Effector CD8-positive, alpha-beta T cell (primary cell): ENCODE measurements around the gene CENATAC.
"Not testable (repeated sequence)": the region's sequence is repeated elsewhere in the genome, so short reads cannot be mapped to it uniquely, and the experiment has no call there.

ENCODE experiments used
- DNase-seq: peaks from one replicate; lab custom pipeline; 2025; lab: John Stamatoyannopoulos, UW

CENATAC gene

GRCh38 chr11:118996926-118997626 lies 862 bp upstream of the CENATAC start:
- DNase-seq, result no peak

- no peak for DNase-seq
These were observed 415 bp downstream of the CENATAC start for GRCh38 chr11:118998388-118998717.

- DNase-seq, result no peak
These were observed 884 bp downstream of the CENATAC start for GRCh38 chr11:118998822-118999221.

GRCh38 chr11:119000906-119001305 lies 3.0 kb downstream of the CENATAC start:
- no peak for DNase-seq

- no peak for DNase-seq
These were observed 8.7 kb downstream of the CENATAC start for GRCh38 chr11:119006656-119007055.

GRCh38 chr11:119011476-119012053 lies 13.6 kb downstream of the CENATAC start:
- DNase-seq, result no peak

GRCh38 chr11:119012629-119013170 lies 14.8 kb downstream of the CENATAC start:
- no peak for DNase-seq

GRCh38 chr11:119014209-119014924 lies 16.4 kb downstream of the CENATAC start:
- no peak for DNase-seq

- no peak for DNase-seq
These were observed 17.2 kb downstream of the CENATAC start for GRCh38 chr11:119015054-119015611.

- no peak for DNase-seq
These were observed 18.5 kb downstream of the CENATAC start for GRCh38 chr11:119016216-119017009.

- DNase-seq, result not testable (repeated sequence)
These were observed 19.4 kb downstream of the CENATAC start for GRCh38 chr11:119017377-119017776.

GRCh38 chr11:119018074-119018938 lies 20.4 kb downstream of the CENATAC start, which contains the start of the genes RPS25 and TRAPPC4:
TSS of gene RPS25 (minus strand) at chr11:119018343. CDS start at chr11:119018284, 59 bp downstream.
TSS of gene TRAPPC4 (plus strand) at chr11:119018766. CDS start at chr11:119018796, 30 bp downstream.
- DNase-seq, result peak; percentile 91

- DNase-seq, result no peak
These were observed 22.1 kb downstream of the CENATAC start for GRCh38 chr11:119019996-119020395.

GRCh38 chr11:119021631-119022030 lies 23.7 kb downstream of the CENATAC start:
- DNase-seq, result no peak

- no peak for DNase-seq
These were observed 25.8 kb downstream of the CENATAC start for GRCh38 chr11:119023741-119024140.

GRCh38 chr11:119024430-119025098 lies 26.6 kb downstream of the CENATAC start:
- no peak for DNase-seq

- no peak for DNase-seq
These were observed 27.1 kb downstream of the CENATAC start for GRCh38 chr11:119025099-119025473.

GRCh38 chr11:119025541-119025940 lies 27.6 kb downstream of the CENATAC start:
- DNase-seq, result no peak

GRCh38 chr11:119025978-119026766 lies 28.2 kb downstream of the CENATAC start:
- DNase-seq, result no peak
